ENCODE results near the gene TSC22D4.

Gene TSC22D4

GRCh38 chr7:100428199-100428966, 50.6 kb downstream of the TSC22D4 start, which contains the start of gene ZCWPW1:
TSS of gene ZCWPW1 (minus strand) at chr7:100428703. CDS start at chr7:100420649, 8,054 bp downstream.
- peak; percentile 96 for DNase-seq (ENCODE audit: low read depth)

DNA sequence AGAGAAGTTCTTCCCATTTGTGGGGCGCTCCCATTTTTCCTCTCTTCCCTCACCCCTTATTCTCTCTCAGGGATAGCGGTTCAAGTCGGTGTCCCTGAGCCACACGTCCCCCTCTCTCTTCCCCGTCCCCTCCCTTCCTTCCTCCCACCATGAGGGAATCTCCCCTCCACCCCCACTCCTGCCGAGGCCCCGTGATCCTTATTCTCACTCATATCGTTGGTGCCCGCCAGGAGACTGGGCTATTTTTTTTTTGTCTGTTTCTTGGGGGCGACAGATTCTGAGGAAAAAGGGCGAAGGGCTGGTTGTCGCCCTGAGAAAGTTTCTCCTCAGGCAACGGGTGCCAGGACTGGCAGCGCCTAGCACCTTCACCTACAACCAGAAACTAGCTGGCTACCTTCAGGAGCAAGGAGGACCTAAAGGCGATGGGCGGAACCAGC, 51.2 kb downstream of the TSC22D4 start:
- DNase-seq (ENCODE audit: low read depth): no peak

DNA sequence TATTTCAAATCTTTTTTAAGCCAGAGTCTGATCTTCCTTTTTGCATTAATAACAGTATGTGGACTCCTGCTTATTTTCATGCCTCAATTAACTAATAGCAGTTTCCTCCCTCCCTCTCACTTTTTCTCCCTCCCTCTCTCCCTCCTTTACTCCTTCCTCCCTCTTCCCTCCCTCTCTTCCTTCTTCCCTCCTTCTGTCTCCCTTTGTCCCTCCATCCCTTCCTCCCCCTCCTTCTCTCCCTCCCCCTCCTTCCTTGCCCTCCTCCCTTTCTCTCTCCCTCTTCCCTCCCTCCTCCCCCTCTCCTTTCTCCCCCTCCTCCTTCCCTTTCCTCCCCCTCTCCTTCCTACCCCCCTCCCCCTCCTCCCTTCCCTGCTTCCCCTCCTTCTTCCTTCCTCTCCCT, 52.5 kb downstream of the TSC22D4 start:
- no peak for DNase-seq (ENCODE audit: low read depth)

GRCh38 chr7:100425347-100425746, 53.7 kb downstream of the TSC22D4 start:
- no peak for DNase-seq (ENCODE audit: low read depth)

DNA sequence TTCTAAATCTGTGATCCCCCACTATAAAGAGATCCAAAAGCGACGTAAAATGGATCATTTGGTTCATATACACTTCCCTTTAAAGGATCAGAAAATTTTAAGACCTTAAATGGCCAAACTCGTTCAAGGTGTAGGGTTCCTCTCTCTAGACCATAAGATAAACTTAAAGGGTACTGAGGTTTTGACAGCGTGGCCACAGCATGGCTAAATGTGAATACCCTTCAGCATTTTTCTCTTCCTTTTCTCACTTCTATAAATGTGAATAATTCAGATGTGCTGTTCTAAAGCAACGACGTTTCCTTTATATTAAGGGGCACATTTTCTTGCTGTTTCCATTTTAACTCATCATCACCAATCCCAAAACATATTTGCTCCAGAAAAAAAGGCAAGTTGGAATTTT, 55.7 kb downstream of the TSC22D4 start:
- no peak for DNase-seq (ENCODE audit: low read depth)

DNA sequence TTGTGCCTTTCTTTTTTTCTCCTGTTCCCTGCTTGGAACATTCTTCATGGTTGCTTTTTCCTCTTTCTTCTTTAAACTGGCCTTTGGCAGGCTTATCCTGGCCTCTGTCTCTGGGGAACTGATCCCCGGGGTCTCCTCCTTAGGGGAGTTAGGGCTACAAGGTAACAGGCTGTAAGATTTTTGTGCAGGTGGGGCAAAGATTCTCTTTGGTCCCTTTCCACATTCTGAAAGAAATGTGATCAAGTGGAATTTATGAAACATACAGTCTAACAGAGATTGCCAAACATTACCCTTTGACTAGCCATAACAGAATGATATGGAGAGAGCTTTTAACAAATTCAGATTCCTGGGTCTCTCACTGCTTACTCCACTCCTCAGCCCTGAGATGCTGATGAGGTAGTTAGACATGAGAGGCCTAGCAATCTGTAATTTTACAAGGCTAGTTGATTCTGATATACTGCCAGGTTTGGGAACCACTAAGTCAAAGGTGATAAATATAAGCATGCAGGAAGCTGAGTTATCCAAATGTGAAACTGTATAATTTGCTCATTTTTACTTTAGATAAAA, 59.3 kb downstream of the TSC22D4 start:
- DNase-seq (ENCODE audit: low read depth): no peak

GRCh38 chr7:100418930-100419659, 59.9 kb downstream of the TSC22D4 start:
- no peak for DNase-seq (ENCODE audit: low read depth)

Measured in amniotic epithelial cell (primary cell).